ENCODE data around the gene FRMPD4.

DNA sequence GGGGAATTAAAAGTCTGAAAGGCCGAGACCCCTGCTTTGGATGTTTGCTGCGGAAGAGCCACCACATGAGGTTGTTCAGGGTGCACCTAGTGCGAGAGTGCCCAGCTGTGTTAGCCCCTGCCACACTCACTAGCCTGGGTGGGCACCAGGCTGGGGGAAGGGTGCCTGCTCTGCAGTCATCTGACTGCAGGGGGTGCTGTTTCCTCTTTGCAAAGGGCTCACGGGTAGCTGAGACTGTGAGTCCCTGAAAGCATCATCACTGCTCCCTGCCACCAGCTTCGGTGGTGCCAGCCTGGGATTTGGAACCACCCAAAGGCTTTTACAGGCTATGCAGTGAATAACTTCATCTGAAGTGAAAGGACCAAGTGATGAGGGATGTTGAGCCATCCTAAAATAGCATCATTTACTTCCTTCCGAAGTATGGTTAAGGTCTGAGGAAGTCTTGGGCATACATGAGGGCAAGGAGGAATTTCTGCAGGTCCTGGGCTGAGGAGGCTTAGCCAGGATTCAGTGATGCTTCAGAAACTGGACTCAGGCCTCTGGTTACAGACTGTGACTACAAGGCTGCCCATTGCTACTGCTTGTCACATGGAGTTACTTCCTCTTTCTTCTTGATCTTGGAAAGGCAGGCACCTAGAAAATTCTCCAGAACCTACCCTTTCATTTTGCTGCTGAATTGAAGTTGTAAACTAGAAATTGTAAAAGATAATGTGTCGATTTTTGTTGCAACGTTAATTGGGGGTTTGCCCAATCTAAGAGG lies 359.7 kb downstream of the FRMPD4 start:
- TF ChIP-seq CTCF (IDR thresholded peaks at IDR 0.05; ENCODE audit: extremely low read depth in 1 of 2, insufficient read depth in 1 of 2, low read depth in 1 of 2, low read length in 2 of 2): peak in 1 of 2 donors; percentile 17
- TF ChIP-seq POLR2A (IDR thresholded peaks at IDR 0.05; ENCODE audit: low read depth, low read length): no peak
- no peak for TF ChIP-seq EZH2 (IDR thresholded peaks at IDR 0.05; ENCODE audit: borderline replicate concordance, low read depth, low read length, severe bottlenecking)
- no peak for TF ChIP-seq FOS (IDR thresholded peaks at IDR 0.05; ENCODE audit: borderline replicate concordance, insufficient read depth, low read length)
